Right lung (tissue), 5 donors: ENCODE data around the gene CHCHD6. TPM values are rescaled to one million over a fixed set of nuclear protein-coding genes. Genes with fewer than 3 reads are reported as not detected.

Experiments
- DNase-seq, 2 donors: peaks; one replicate each; pipeline ENCODE4 v3.0.0-alpha.2; 2013
- polyA plus RNA-seq, 5 donors: library from polyadenylated mRNA; unstranded; fragments of 120-200 nt; gene quantifications; one replicate each; pipeline versions ENCODE4 v1.2.1 to v1.2.3, GENCODE V29; 2013; ENCODE audit warnings: inconsistent platforms in 1 of 5, low replicate concordance in 1 of 5; ENCODE audit not compliant: insufficient read length in 5 of 5, insufficient read depth in 1 of 5

Gene CHCHD6
- polyA plus RNA-seq, 5 donors, result 16.4 to 24.3 (median 20.4) TPM

DNA sequence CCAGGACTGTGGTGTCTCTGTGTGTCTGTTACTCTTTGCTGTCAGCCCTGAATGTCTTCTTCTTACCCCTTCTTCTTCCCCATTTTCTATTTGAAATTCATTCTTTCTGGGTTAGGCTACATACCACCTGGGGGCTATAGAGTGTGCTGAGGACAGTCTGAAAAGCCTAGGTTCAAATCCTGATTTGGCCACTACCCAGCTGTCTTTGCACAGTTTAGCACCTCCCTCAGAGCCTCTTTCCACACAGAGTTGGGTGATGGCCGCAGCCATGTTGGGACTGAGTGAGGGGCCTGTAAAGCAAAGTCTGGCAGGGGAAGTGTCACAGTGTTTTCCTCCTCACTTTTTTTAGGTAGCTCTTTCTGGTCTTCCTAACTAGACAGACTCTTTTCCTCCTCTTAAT is 113.7 kb downstream of the CHCHD6 start:
- no peak for DNase-seq

DNA sequence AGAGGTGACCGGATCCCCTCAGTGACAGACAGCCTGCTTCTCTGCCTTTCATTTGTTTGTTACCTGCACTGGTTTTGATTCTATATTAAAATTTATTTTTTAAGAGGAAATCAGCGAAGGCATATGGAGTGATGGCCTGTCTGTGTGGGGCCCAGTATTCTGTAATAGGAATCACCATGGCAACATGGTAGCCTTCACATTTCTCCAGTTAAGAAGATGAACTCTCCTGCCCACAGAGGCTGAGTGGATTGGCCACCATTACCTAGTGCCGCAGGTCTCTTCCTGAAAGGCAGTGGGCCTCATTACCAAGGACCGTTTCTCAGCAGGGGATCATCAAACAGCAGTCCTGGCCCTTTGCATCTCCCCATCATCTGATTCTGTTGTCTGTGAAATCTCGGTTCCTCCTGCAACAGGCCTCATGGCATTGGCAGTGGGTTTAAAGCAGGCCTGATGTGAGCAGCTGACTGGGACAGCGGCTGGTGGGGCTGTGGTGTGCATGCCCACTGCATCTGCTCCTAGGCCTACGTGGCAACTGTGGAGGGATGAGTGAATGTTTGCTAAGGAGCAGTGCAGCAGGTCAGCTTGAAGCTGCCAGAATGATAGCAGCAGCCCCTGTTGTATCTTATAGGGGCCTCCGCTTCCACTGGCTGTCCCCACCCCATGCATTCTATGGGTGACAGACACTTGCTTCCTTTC is 114.5 kb downstream of the CHCHD6 start:
- no peak for DNase-seq

- DNase-seq, result no peak
These were observed 122.7 kb downstream of the CHCHD6 start for GRCh38 chr3:126826693-126827092.

DNA sequence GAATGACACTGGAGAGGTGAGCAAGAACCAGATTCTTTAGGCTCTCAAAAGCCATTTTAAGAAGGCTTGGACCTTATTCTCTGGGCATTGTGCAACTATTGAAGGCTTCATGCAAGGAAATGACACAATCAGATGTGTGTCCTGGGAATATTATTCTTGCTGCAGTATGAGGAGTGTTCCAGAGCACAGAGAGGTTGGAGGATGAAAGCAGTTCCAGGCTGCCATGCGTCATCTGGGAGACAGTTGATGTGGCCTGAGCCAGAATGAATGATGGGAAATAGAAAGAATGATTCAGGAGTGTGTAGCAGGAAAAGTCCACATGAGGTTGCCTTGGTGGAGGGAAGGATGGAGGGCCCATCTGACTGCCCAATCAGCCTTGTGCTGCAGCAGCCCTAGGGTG is 123.1 kb downstream of the CHCHD6 start:
- no peak for DNase-seq

DNA sequence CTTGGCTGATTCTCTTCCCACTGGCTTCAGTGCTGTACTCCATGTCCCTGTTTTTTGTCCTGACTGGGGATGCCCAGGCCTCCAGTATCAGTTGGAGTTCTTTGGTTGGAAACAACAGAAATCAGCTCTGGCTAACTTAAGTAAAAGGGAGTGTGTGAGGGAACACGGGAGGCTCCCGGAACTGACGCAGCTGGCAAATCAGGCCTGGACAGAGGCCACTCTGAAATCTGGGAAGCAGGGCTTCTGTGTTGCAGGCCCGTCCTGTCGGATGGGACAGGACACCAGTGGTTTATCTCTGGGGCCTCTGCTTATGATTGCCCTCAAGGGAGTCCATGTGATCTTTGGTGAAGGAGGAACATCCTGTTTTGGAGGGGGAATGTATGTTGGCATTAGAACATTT is 124.3 kb downstream of the CHCHD6 start:
- no peak for DNase-seq

DNA sequence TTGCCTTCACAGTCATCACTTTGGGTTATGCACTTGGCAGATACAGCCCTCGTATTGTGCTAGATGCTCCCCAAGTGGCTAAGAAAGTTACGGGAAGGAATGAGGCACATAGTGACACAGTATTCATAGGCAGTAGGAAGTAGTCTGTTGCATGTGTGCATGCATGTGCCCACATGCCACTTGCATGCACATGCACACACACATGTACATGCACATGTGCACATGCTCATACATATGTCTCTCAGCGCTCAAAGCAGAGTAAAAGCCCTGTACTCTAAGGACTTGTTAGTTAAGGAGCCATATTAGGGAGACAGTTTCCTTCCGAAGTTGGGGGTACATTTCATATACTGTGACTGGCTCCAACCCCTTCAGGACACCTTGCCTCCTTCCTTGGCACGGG is 128.9 kb downstream of the CHCHD6 start:
- no peak for DNase-seq

DNA sequence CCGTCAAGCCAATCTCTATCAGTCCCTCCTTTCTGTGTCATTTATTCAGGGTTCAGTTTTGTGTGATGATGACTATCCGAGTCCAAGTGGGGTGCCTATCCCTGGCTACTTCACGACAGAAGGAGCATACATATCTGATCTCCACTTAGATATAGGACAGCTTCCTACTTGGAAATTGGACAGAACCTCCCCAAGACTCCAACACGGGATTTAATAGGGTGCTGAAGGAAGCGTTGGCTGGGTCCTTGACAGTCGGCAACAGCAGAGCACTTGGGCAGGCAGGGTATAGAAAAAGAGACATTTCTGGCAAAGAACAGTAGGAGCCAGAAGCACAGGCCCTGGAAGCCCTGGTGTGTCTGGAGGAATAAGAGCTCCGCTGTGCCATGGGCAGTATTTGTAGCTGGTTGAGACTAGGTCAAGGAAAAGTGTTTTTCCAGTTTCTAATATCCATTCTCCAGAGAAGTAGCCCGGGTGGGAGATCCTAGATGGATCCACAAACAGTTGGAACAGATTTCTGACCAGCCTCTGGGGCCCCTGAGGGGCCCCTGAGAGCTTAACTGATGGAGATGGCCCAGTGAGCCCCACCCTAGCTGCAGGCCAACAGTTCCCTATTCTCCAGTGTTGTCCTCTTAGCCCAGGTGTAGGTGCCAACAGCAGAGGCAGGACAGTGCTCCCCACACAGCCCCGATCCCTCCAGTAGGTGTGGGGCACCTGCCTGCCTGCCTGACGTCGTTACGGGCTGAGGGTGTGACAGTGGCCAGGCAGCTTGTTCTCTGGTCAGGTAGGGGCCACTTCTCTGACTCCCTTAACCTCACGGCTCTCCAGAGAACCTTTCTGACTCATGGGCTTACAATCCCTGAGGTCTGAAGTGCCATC is 130.8 kb downstream of the CHCHD6 start:
- DNase-seq, result no peak

DNA sequence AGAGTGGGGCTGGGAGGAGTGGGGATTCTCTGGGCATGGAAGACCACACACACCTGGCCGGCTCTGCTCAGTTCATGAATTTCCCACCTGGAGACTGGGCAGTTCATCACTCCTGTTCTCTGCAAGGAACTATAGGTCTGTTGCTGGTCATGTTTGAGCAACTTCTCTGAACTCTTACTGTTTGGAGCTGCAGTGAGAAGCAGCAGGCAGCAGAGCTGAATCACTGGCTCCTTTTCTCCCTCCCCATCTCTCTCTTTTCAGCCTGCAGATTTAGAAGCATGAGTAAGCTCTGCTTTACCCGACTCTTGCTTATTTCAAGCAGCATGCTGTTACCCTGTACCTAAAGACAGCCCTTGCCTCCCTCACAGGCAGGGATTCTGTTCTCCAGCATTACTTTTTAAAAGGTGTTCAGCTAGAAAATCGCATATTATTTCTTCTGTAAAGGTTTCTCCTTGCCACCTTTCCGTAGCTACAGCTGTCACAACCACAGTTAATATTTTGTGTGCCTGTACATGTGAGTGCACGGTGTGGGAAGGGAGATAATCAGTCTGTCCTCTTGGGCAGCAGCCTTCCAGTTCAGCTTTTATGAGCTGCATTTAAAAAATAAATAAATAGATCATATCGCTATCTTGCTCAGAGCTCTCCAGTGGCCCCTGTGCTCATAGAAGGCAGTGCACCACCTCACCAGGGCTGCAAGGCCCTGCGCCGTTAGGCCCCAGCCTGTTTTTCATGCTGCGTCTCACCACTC is 131.6 kb downstream of the CHCHD6 start:
- no peak for DNase-seq

DNA sequence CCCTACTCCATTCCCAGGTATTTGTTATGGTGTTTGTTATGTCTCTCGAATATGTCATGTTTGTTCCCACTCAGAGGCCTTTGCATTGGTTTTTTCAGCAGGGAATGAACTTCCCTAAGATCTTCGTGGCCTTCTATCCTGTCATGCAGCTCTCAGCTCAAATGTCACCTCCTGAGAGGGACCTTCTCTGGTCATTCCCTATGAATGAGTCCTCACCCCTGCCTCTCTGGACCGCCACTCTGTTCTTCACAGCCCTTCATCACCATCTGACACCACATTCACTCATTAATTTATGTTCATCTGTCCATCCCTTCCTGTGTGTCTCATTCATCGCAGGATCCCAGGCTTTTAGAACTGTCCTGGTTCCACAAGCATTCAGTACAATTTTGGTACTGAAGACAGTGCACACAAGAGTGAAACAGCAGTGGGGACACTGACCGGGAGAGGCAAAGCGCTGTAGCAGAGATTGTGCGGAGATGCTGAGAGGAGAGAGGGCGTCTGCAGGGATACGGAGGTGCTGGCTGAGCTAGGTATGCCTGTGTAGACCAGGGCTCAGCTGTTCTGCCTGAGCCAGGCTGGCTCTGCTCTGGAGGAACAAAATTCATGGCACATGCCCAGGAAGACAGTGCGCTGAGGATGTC is 132.3 kb downstream of the CHCHD6 start:
- no peak for DNase-seq

GRCh38 chr3:126837773-126838172 is 133.7 kb downstream of the CHCHD6 start:
- no peak for DNase-seq

GRCh38 chr3:126845920-126846715 is 142.1 kb downstream of the CHCHD6 start:
- DNase-seq, result no peak

DNA sequence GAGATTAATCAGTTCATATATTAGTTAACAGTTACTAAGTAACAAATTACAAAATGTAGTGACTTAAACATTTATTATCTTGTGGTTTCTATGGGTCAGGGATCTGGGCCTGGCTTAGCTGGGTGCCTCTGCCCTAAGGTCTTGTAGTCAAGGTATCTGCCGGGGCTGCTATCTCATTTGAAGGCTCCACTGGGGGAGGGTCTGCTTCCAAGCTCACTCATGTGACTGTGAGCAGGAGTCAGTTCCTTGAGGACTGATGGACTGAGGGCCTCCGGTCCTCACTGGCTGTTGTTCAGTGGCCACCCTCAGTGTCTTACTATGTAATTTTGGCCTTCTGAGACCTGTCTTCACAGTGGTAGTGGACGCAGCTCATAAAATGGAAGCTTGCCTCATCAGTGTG is 143.0 kb downstream of the CHCHD6 start:
- no peak for DNase-seq

DNA sequence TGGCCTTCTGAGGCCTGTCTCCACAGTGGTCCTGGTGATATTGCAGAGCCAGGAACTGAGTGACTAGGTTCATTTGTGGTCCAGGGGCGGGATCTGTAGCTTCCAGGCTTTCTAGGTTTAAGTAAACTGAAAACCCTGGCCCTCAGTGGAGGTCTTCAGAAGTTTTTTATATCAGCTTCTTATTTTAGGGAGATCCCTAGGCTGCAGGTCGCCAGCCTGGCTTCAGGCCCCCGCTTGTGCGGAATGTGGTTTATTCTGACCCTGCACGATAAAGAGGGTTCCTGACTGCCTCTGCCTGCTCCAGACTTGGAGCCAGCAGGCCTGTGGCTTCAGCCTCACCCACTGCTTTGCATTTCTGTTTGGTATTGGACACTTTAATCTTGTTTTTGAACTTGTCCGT is 145.0 kb downstream of the CHCHD6 start:
- DNase-seq, result no peak

DNA sequence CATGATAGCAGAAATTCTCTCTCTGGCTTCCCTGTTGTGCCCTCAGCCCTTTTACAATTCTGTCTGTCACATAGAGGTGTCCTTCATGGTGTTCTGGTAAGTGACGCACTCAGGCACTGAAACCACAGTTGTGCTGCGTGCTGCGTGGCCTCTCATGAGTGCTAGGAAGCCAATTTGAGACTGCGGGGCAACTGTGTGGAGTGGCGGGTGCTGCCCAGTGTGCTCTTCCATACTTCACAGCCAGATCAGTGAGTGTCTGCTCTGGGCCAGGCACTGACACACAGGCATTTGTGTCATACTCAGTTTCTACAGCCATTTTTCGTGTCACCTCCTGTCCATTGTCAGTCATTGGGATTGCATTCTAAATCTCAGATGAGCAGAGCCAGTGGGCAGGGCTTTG is 145.7 kb downstream of the CHCHD6 start:
- no peak for DNase-seq

- DNase-seq, result peak; percentile 16 to 28
These were observed 146.5 kb downstream of the CHCHD6 start for GRCh38 chr3:126850370-126851085.

GRCh38 chr3:126851382-126851781 is 147.3 kb downstream of the CHCHD6 start:
- no peak for DNase-seq

DNA sequence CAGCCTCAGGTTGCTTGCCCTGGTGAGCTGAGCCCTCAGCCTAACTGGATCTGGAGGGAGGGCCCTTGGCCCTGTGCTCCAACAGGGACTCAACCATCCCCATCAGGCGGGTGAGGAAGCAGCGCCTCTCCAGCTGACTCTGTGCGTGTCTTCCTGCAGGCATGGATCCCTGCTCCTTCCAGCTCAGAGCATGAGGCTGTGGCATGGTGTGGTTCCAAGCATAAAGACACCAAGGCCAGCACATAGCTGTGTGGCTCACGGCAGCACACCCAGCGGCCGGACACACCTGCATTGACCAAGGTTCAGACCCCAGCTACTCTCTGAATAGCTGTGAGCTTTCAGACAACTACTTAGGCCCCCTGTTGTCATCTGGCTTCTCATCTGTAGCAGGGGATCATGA is 147.9 kb downstream of the CHCHD6 start:
- no peak for DNase-seq

- DNase-seq, result no peak
These were observed 148.5 kb downstream of the CHCHD6 start for GRCh38 chr3:126852511-126852910.

DNA sequence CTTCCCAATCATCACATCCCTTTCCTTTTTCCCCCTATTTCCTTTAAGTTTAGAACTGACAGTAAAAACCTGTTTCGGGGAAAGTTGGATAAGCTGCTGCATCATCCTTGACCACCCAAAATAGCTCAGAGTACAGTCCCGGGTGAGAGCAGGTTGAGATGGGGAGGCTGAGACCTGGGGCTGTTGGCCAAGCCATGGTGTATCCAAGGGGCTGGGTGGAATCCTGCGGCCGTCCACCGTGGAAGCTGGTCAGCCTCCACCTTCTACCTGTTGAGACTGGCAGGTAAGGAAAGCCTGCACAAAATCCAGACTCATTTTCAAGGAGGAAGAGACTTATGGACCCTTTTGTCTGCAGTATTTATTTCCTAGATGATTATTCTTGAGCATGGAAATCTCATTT is 150.6 kb downstream of the CHCHD6 start:
- no peak for DNase-seq

DNA sequence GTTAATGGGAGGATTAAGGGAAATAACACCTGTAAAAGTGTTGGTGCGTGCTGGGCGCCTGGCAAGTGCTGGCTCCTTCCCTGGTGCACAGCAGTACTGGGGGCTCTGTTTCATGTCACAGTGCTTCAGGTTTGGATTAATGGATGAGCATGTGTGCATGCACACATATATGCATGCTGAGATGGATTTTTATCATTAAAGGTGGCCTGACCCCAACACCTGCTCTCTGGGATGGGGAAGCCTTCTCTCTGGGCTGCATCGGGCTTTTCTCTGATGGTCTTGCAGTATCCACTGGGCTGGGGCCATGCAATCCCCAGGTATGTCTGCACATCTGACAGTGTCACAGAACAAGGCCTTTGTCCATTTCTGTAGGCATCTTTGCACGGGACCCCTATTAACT is 151.3 kb downstream of the CHCHD6 start:
- DNase-seq, result no peak

DNA sequence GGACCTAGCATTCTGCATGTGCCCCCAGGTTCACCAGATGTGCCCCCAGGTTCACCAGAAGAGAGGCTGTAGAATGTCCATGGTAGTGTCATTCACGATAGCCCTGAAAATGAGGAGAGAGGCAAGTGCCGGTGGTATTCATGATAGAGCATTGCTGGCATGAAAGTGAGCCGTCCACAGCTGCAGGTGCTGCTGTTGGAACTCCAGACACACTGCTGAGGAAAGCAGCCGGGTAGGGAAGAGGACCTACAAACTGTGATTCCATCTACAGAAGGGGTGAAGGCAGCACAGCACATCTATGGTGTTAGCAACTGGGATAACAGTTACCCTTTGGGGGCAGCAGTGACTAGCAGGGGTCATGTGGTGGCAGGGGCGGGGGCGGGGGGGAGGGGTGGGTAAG is 153.9 kb downstream of the CHCHD6 start:
- no peak for DNase-seq
